Myometrial cell (primary cell): ENCODE results near the gene TAS2R39. TPM values are rescaled to one million over a fixed set of nuclear protein-coding genes. Genes with fewer than 3 reads are reported as not detected.

Experiments used
- total RNA-seq: library from RNA; depleted of rRNA; stranded (reverse); fragments of >200 nt; gene quantifications from 2 replicates; pipeline ENCODE4 v1.2.3, GENCODE V29; 2015

The TAS2R39 gene
- total RNA-seq: not detected in 2 replicates

DNA sequence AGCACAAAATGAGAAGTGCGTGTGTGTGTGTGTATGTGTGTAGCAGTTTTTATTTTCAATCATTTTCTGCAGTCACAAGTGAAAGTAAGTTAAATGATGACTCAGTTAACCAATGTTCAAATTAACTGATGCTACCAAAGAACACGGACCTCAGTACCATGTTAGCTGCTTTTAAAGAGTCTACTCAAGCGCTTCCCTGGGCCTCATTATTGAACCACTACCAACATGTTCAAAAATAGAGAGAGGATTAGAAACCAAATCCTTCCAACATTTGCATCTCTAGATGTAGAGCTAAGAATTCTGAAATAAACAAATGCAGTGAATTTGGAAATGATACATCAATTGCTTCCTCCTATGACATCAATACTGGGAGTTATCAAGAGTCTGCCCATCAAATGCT lies at the start of gene TAS2R39:
TAS2R39 (plus strand) TSS at position 396 of the 400 bp plus-strand sequence; CDS start at position 396, 0 bp downstream.

DNA sequence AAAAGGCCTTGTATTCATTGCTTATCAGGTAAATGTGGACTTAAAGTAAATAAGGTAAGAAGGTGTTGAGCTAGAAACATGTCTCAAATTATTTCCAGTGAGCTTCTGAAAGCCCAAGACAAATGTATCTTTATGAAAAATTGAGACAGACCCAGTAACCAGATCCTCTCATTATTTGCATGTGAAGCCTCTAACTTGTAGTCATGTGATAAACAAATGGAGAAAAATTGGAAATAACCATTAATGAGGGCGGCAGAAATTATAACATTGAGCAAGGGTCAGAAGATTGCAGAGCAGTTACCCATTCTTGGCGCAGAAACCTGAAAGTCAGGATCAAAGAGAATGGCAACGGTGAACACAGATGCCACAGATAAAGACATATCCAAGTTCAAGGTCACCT lies 38.5 kb downstream of the TAS2R39 start, which contains the start of gene TAS2R40:
TAS2R40 (plus strand) TSS at position 301 of the 400 bp plus-strand sequence; CDS start at position 343, 42 bp downstream.

Other genes with a start within 250 kb of the TAS2R39 start
- not detected in 2 replicates for gene TRPV5, start 249.7 kb upstream of the TAS2R39 start, total RNA-seq
- not detected in 2 replicates for gene LLCFC1, start 243.9 kb upstream of the TAS2R39 start, total RNA-seq
- not detected in 2 replicates for gene KEL, start 221.1 kb upstream of the TAS2R39 start, total RNA-seq
- gene OR9A2, start 156.3 kb upstream of the TAS2R39 start, total RNA-seq: not detected in 2 replicates
- gene OR6V1, start 131.1 kb upstream of the TAS2R39 start, total RNA-seq: not detected in 2 replicates
- gene PIP, start 51.3 kb upstream of the TAS2R39 start, total RNA-seq: not detected in 2 replicates
- not detected in 2 replicates for gene TAS2R40, start 38.6 kb downstream of the TAS2R39 start, total RNA-seq
- 154 and 185 TPM in 2 replicates for gene GSTK1, start 80.0 kb downstream of the TAS2R39 start, total RNA-seq
- gene TMEM139, start 101.5 kb downstream of the TAS2R39 start, total RNA-seq: not detected in 2 replicates
- 7.2 and 10.1 TPM in 2 replicates for gene CASP2, start 104.9 kb downstream of the TAS2R39 start, total RNA-seq
- not detected in 2 replicates for gene CLCN1, start 132.7 kb downstream of the TAS2R39 start, total RNA-seq
- 0.53 and 1.2 TPM in 2 replicates for gene FAM131B, start 179.3 kb downstream of the TAS2R39 start, total RNA-seq
- gene ZYX, start 197.9 kb downstream of the TAS2R39 start, total RNA-seq: 201 and 204 TPM in 2 replicates
- not detected in 2 replicates for gene EPHA1, start 225.4 kb downstream of the TAS2R39 start, total RNA-seq